Psoas muscle (tissue), 8 donors: ENCODE data around the gene TANC1. TPM values are rescaled to one million over a fixed set of nuclear protein-coding genes. Genes with fewer than 3 reads are reported as not detected.

Experiments
- ATAC-seq, 4 donors: fragments of 200-7000 bp; cut with Tn5 transposase; one replicate each; pipeline ENCODE4 v1.9.1; 2020; ENCODE audit warnings: moderate library complexity in 3 of 4, mild to moderate bottlenecking in 2 of 4
- DNase-seq, 2 donors: peaks; one replicate each; pipeline ENCODE4 v3.0.0-alpha.2; 2020
- H3K27ac ChIP-seq: fragments of 200-600 bp; one replicate; pipeline ENCODE4 v1.8.0; 2022
- H3K27me3 ChIP-seq, 3 donors: fragments of 200-600 bp in 1 of 3; one replicate each; pipeline versions ENCODE4 v1.6.1 to v1.8.0; 2013 to 2022; ENCODE audit warnings: low read length in 2 of 3, mild to moderate bottlenecking in 2 of 3, moderate library complexity in 1 of 3; ENCODE audit not compliant: insufficient read depth in 3 of 3
- H3K36me3 ChIP-seq, 2 donors: fragments of 200-600 bp in 1 of 2; one replicate each; pipeline versions ENCODE4 v1.6.1 to v1.8.0; 2013 to 2022; ENCODE audit warnings: low read depth in 1 of 2, mild to moderate bottlenecking in 1 of 2, moderate library complexity in 1 of 2; ENCODE audit not compliant: insufficient read depth in 1 of 2
- H3K4me1 ChIP-seq: fragments of 200-600 bp; one replicate; pipeline ENCODE4 v1.8.0; 2022
- H3K4me3 ChIP-seq: fragments of 200-600 bp; one replicate; pipeline ENCODE4 v1.8.0; 2022; ENCODE audit warnings: mild to moderate bottlenecking
- H3K9me3 ChIP-seq: fragments of 200-600 bp; one replicate; pipeline ENCODE4 v1.8.0; 2022
- CTCF ChIP-seq: fragments of 200-600 bp; IDR thresholded peaks from one replicate; pipeline ENCODE4 v1.8.0; 2022; ENCODE audit warnings: antibody characterized with exemption
- WGBS, 3 donors: extraction: QIAGEN DNeasy Blood & Tissue Kit; methylation state at CpG; one replicate each; pipeline versions ENCODE4 v1.1.6 to v1.1.7; 2013; 5-methylcytosine and 5-hydroxymethylcytosine counted together
- intact Hi-C, 2 donors: fragments of 100-400 bp; cut with DNase I; formaldehyde crosslinking; loops; one replicate each; pipeline versions ENCODE4 v1.11.0 to v1.14.2; 2022
- polyA plus RNA-seq, 3 donors: library from polyadenylated mRNA; stranded (reverse); fragments of 200-250 nt; gene quantifications; one replicate each; pipeline ENCODE4 v1.2.3, GENCODE V29; 2013
- total RNA-seq, 4 donors: library from RNA; stranded (reverse); fragmentation: NEBNext Ultra II Directional in 2 of 4; extraction: Animal tissue kit (Norgen Biotek cat#: 25700) in 2 of 4; gene quantifications; one replicate each; pipeline versions ENCODE4 v1.2.1 to v1.2.4, GENCODE V29; 2021 to 2023
- donor health status: healthy with polysubstance abuse.
- donor health status: DM: no; HTN: no; CAD: no; lungs with moderate emphysema.
- donor health status: Bipolar disorder and iron deficiency.
- donor health status: healthy.
- donor health status: DM: yes; HTN: yes; CAD: no.
- donor health status: DM: no; HTN: no; CAD: no.
- donor health status: DM: no; HTN: no; CAD: no.
- donor health status: DM: yes; HTN: yes; CAD: no.

TANC1 gene
- total and polyA plus RNA-seq, 7 donors: 1.9 to 7.5 (median 3.2) TPM

- ATAC-seq (no peak), DNase-seq (no peak)
- intact Hi-C loops: no loop called here
- Histone ChIP-seq H3K36me3 (no peaks in the 10 kb centered on the region), H3K9me3 (no peaks in the 10 kb centered on the region), H3K27me3 (no peaks in the 10 kb centered on the region), H3K4me3 (no peak overlapping the region), H3K27ac (no peak overlapping the region), H3K4me1 (peaks cover 3% of the 10 kb centered on the region)
- WGBS, 3 donors: 73 to 76% (median 73%) methylated on average over 3 of the region's 3 CpGs
- TF ChIP-seq CTCF: no peak
Measured at GRCh38 chr2:159053161-159054031, 85.0 kb downstream of the TANC1 start.

GRCh38 chr2:159054032-159054334 is 85.5 kb downstream of the TANC1 start:
- no peak overlapping the region for H3K4me3 ChIP-seq
- H3K27ac ChIP-seq: no peak overlapping the region
- DNase-seq (no peak), ATAC-seq (no peak)
- H3K9me3 ChIP-seq: no peaks in the 10 kb centered on the region
- peaks cover 3% of the 10 kb centered on the region for H3K4me1 ChIP-seq
- H3K27me3 ChIP-seq: no peaks in the 10 kb centered on the region
- H3K36me3 ChIP-seq: no peaks in the 10 kb centered on the region
- WGBS, 3 donors: 64 to 76% (median 71%) methylated on average over 3 of the region's 3 CpGs
- TF ChIP-seq CTCF: no peak
- intact Hi-C loops: no loop called here

DNA sequence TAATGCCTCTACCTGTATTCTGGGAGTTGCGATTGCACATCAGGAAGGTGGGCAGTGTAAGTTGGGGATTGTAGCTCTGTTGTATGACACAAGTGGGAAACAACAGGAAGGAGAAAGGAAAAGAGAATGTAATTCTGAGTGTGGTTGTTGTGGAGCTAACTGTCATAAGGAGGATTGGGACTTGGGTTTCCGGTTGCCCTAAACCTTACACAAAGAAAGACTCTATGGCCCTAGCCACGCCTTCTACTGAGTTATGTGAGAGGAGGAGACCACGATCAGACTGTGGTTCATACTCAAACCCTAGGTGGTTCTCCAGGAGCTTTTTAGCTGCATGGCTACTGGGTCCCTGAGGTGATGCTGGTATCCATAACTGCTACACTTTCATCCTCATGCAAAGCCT is 86.5 kb downstream of the TANC1 start:
- Histone ChIP-seq H3K27me3 (no peaks in the 10 kb centered on the region), H3K36me3 (no peaks in the 10 kb centered on the region), H3K4me1 (peaks cover 3% of the 10 kb centered on the region), H3K4me3 (no peak overlapping the region), H3K27ac (no peak overlapping the region), H3K9me3 (no peaks in the 10 kb centered on the region)
- ATAC-seq (no peak), DNase-seq (no peak)
- 81 to 93% (median 91%) methylated on average over 4 of the region's 4 CpGs for WGBS, 3 donors
- TF ChIP-seq CTCF: no peak
- intact Hi-C loops: no loop called here

DNA sequence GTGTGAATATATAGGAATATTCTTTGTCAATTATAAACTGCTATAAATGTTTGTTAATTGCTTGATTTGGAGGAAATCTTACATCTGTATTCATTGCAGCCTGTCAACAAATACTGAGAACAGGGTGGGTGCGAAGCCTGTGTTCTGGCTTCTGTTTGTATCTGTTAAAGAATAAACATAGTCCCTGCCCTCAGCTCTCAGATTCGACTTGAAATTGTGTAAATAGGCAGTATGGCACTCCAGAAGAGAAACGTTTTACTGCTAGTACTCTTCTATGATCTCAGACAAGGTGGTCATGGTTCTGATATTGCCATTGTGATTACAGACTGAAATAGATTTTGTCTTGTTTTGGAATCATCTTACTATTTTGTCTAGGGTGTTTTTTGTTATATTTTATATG is 92.1 kb downstream of the TANC1 start:
- no peak overlapping the region for H3K4me3 ChIP-seq
- ATAC-seq: no peak
- intact Hi-C loops: no loop called here
- no peak for TF ChIP-seq CTCF
- no peak overlapping the region for H3K27ac ChIP-seq
- no peak for DNase-seq
- H3K36me3 ChIP-seq: no peaks in the 10 kb centered on the region
- 74 to 82% (median 75%) methylated on average over 3 of the region's 3 CpGs for WGBS, 3 donors
- H3K27me3 ChIP-seq: no peaks in the 10 kb centered on the region
- H3K4me1 ChIP-seq: no peaks in the 10 kb centered on the region
- no peaks in the 10 kb centered on the region for H3K9me3 ChIP-seq

DNA sequence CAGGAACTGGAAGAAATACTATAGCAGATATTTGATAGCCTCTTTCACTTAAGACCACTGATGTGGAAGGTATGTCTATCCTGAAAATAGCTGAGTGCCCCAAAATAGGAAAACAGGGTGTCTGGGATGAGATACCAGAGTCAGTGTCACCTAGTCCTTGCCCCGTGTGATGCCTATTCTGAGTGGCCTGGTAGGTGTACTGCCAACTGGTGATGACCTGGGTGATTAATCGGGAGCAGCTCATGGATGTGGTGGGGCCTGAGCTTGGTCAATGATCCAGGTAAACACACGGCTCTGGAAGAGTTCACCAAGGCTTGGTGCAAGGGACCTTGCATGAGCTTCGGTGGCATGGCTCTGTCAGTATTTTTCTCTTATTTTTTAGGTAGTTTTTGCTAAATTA is 95.2 kb downstream of the TANC1 start:
- Histone ChIP-seq H3K4me3 (no peak overlapping the region), H3K27me3 (no peaks in the 10 kb centered on the region), H3K36me3 (no peaks in the 10 kb centered on the region), H3K27ac (no peak overlapping the region), H3K4me1 (no peaks in the 10 kb centered on the region), H3K9me3 (no peaks in the 10 kb centered on the region)
- intact Hi-C loops: no loop called here
- ATAC-seq (no peak), DNase-seq (no peak)
- 83 to 91% (median 84%) methylated on average over 4 of the region's 4 CpGs for WGBS, 3 donors
- no peak for TF ChIP-seq CTCF
